Right lobe of liver (tissue), 6 donors: ENCODE data around the gene ZNF487. TPM values are rescaled to one million over a fixed set of nuclear protein-coding genes. Genes with fewer than 3 reads are reported as not detected.

Source experiments
- ATAC-seq, 4 donors: fragments of 200-7000 bp; cut with Tn5 transposase; one replicate each; pipeline ENCODE4 v1.9.1; 2020; ENCODE audit warnings: mild to moderate bottlenecking in 4 of 4, moderate library complexity in 4 of 4
- DNase-seq, 3 donors: peaks; one replicate each; pipeline ENCODE4 v3.0.0-alpha.2; 2020
- H3K27ac ChIP-seq, 3 donors: fragments of 200-600 bp; one replicate each; pipeline ENCODE4 v1.8.0; 2022
- H3K27me3 ChIP-seq, 2 donors: fragments of 200-600 bp; one replicate each; pipeline ENCODE4 v1.8.0; 2022
- H3K36me3 ChIP-seq, 4 donors: fragments of 200-600 bp; sonication (generic) in 1 of 4; one replicate each; pipeline versions ENCODE4 v1.5.1 to v1.8.0; 2017 to 2022; ENCODE audit warnings: control low read depth in 1 of 4
- H3K4me1 ChIP-seq, 4 donors: fragments of 200-600 bp; sonication (generic) in 1 of 4; one replicate each; pipeline versions ENCODE4 v1.5.1 to v1.8.0; 2017 to 2022; ENCODE audit warnings: control low read depth in 1 of 4
- H3K4me3 ChIP-seq, 3 donors: fragments of 200-600 bp; one replicate each; pipeline ENCODE4 v1.8.0; 2022
- H3K9me3 ChIP-seq, 4 donors: fragments of 200-600 bp; sonication (generic) in 1 of 4; one replicate each; pipeline versions ENCODE4 v1.5.1 to v1.8.0; 2017 to 2022; ENCODE audit warnings: control low read depth in 1 of 4
- POLR2A ChIP-seq: fragments of 450-650 bp; IDR thresholded peaks from one replicate; pipeline ENCODE4 v1.6.1; 2017; ENCODE audit warnings: antibody characterized with exemption, mild to moderate bottlenecking
- WGBS: methylation state at CpG from one replicate; pipeline ENCODE4 v1.1.6; 2018; ENCODE audit warnings: low coverage, low lambda C conversion rate; ENCODE audit not compliant: insufficient coverage; ENCODE audit errors: missing lambda C conversion rate; 5-methylcytosine and 5-hydroxymethylcytosine counted together
- intact Hi-C, 2 donors: fragments of 100-400 bp; cut with DNase I; formaldehyde crosslinking; loops; one replicate each; pipeline versions ENCODE4 v1.11.2 to v1.14.1; 2022
- long read RNA-seq: library from polyadenylated mRNA; unstranded; transcript quantifications from one replicate; pipeline ENCODE4 v2.0.0, GENCODE V29; 2019
- total RNA-seq, 6 experiments: library from RNA; depleted of rRNA in 2 of 6; stranded (reverse); fragments of >200 nt in 2 of 6; fragmentation: NEBNext Ultra II Directional in 3 of 6; extraction: Animal tissue kit (Norgen Biotek cat#: 25700) in 3 of 6; gene quantifications; one replicate each; pipeline versions ENCODE4 v1.1.0 to v1.2.4, GENCODE V29; 2016 to 2023
- TF ChIP-seq, protein P1 (sequence below), 4 donors: fragments of 200-600 bp in 3 of 4; fragments of 450-650 bp in 1 of 4; IDR thresholded peaks; one replicate each; pipeline versions ENCODE4 v1.5.1 to v1.8.0; 2016 to 2022; ENCODE audit warnings: antibody characterized with exemption in 4 of 4, mild to moderate bottlenecking in 2 of 4
- donor health status: DM: no; HTN: yes; CAD: no.
- donor health status: DM: no; HTN: no; CAD: no.
- donor health status: DM: no; HTN: no; CAD: no.
- donor health status: DM: no; HTN: yes; CAD: no.
- donor health status: DM: no; HTN: yes; CAD: no.

Gene ZNF487
- 1 to 10 TPM; 1.4 to 3.0 (median 1.8) TPM for total RNA-seq
- long read RNA-seq, partial matches to known transcripts = 0 of 1 reads
- long read RNA-seq, other reads (novel, unspliced or antisense) = 0 of 1 reads

DNA sequence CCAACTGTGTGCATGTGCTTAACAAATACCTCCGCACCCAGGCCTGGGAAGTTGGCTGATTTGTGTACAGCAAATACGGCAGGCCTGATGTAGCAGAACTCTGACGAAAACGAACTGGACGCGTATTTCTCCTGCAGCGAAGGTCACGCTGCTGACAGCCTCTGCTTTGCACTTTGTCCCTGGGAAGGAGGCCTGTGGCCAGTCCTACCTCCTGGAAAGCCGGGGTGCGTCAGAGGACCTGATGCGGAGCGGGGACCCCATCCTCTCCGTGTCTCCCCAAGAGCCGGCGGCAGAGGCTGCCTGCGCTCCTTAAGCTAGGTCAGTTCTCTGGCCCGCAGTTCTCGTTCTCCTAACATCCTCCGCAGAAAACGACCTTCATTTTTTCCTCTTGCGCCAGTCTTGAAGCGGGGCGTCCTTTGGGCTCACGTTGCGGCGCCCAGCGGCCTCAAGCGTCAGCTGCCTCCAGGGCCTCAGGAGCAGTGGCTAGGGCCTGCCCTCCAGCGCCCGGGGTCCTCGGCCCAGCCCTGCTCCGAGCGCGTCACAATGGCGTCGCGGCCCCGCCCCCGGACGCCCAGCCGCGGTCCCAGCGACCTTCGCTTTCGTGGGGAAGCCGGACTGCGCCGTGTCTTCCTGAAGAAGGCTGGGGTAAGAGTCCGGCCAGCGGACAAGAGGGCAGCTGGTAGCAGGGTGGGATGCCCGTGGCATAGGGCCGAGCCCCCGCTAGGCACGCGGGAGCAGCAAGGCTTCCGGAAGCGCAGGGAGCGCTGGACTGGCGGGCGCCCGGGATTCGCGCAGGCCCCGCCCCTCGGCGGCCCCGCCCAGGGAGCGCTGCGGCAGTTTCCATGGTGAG, at the start of gene ZNF487:
Gene ZNF487 (plus strand): TSS at position 821 of the 850 bp plus-strand sequence. CDS start 38,703 bp downstream, outside the sequence.
- H3K4me3 ChIP-seq = peak within 1 kb of the TSS; percentile 81 to 96 (median 91)
- WGBS = 0% methylated on average over 11 of the region's 69 CpGs
- H3K4me1 ChIP-seq = peaks cover 0 to 12% (median 0%) of the 10 kb centered on the region in 4 donors
- no peaks in the 10 kb centered on the region for H3K36me3 ChIP-seq
- TF ChIP-seq POLR2A = peak; percentile 96
- TF ChIP-seq, protein P1, sequence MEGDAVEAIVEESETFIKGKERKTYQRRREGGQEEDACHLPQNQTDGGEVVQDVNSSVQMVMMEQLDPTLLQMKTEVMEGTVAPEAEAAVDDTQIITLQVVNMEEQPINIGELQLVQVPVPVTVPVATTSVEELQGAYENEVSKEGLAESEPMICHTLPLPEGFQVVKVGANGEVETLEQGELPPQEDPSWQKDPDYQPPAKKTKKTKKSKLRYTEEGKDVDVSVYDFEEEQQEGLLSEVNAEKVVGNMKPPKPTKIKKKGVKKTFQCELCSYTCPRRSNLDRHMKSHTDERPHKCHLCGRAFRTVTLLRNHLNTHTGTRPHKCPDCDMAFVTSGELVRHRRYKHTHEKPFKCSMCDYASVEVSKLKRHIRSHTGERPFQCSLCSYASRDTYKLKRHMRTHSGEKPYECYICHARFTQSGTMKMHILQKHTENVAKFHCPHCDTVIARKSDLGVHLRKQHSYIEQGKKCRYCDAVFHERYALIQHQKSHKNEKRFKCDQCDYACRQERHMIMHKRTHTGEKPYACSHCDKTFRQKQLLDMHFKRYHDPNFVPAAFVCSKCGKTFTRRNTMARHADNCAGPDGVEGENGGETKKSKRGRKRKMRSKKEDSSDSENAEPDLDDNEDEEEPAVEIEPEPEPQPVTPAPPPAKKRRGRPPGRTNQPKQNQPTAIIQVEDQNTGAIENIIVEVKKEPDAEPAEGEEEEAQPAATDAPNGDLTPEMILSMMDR (IDR thresholded peaks at IDR 0.05) = peak in 1 of 4 donors; percentile 36
- no peaks in the 10 kb centered on the region for H3K27me3 ChIP-seq
- peak; percentile 92 to 93 (median 93) for DNase-seq
- H3K9me3 ChIP-seq = no peaks in the 10 kb centered on the region
- H3K27ac ChIP-seq = peak within 1 kb of the TSS; percentile 98 to 99 (median 99)
- intact Hi-C loops = no loop called here
- ATAC-seq = peak; percentile 95 to 98 (median 96)

DNA sequence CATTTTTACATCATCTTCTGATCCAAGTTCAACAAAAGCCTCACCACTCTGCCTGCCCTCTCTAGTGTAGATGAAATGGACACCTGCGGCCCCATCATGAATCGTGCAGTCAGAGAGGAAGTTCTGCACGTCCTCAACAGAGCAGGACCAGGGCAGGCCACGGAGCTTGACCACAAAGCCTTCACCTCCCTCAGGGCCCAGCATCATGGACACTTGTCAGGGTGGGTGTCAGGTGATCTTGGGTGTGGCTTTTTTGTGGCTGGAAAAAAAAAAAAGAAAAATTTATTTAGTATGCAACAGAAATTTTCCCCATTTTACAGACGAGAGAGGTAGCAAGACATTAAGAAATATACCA, 49.3 kb upstream of the ZNF487 start:
- WGBS = 53% methylated on average over 1 of the region's 5 CpGs
- H3K4me1 ChIP-seq = no peaks in the 10 kb centered on the region
- H3K27ac ChIP-seq = no peak overlapping the region
- H3K27me3 ChIP-seq = no peaks in the 10 kb centered on the region
- no peak for TF ChIP-seq POLR2A
- TF ChIP-seq, protein P1 (IDR thresholded peaks at IDR 0.05) = no peak
- peak in 1 of 3 donors; percentile 24 for DNase-seq
- intact Hi-C loops = no loop called here
- H3K9me3 ChIP-seq = no peaks in the 10 kb centered on the region
- no peak overlapping the region for H3K4me3 ChIP-seq
- no peak for ATAC-seq
- peaks cover 22 to 72% (median 46%) of the 10 kb centered on the region in 4 donors for H3K36me3 ChIP-seq

DNA sequence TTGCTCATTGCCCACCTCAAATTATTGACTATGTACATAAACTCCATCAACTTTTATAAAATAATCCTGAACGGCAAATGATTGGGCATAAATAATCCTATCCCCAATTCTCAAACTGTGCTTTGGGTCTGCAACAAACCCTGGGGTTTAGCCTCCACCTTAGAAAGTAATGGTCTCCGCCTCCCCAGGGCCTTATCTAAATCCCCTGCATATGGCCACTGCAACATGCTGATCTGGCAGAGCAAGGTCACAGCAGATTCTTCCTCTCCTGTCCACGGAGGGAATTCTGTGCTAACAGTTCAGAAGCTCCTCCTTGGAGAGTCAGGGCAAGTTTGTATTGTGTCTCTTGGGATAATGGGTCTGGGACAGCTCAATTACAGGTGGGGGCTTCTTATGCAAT, 47.0 kb upstream of the ZNF487 start:
- Histone ChIP-seq H3K36me3 (peaks cover 22 to 92% (median 60%) of the 10 kb centered on the region in 4 donors), H3K4me1 (peaks cover 0 to 11% (median 1%) of the 10 kb centered on the region in 4 donors), H3K27me3 (no peaks in the 10 kb centered on the region), H3K27ac (no peak overlapping the region), H3K9me3 (no peaks in the 10 kb centered on the region), H3K4me3 (no peak overlapping the region)
- no peak for TF ChIP-seq POLR2A
- TF ChIP-seq, protein P1 (IDR thresholded peaks at IDR 0.05) = no peak
- 52% methylated on average over 3 of the region's 3 CpGs for WGBS
- intact Hi-C loops = no loop called here
- no peak for ATAC-seq
- DNase-seq = peak in 1 of 3 donors; percentile 7

DNA sequence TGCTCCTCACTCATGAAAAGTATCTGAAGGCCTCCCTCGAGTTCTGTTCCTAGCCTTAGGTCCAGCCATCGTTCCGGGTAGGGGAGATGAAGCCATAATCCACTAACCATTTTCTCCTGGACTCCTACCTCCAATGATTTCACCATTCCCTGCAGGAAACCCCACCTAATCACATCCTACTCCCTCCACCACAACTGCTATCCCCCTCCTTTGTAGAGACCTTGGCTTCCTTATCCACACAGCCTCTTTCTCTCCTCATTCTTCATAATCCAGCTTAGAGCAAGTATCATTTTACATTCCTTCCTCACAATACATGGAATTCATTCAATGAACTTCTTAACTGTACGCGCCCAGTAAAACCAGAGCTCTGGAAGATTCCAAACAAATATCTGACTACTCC, 46.6 kb upstream of the ZNF487 start:
- Histone ChIP-seq H3K27me3 (no peaks in the 10 kb centered on the region), H3K4me1 (peaks cover 0 to 16% (median 3%) of the 10 kb centered on the region in 4 donors), H3K36me3 (peaks cover 22 to 92% (median 60%) of the 10 kb centered on the region in 4 donors), H3K27ac (no peak overlapping the region), H3K9me3 (no peaks in the 10 kb centered on the region), H3K4me3 (no peak overlapping the region)
- ATAC-seq (no peak), DNase-seq (no peak)
- no peak for TF ChIP-seq POLR2A
- TF ChIP-seq, protein P1 (IDR thresholded peaks at IDR 0.05) = no peak
- intact Hi-C loops = no loop called here
- 84% methylated on average over 5 of the region's 5 CpGs for WGBS
